GM23248 (cell line): ENCODE measurements around the gene XRRA1.

ENCODE experiments used
- EZH2 ChIP-seq: fragments of 200-600 bp; sonication (generic); IDR thresholded peaks from 2 replicates; pipeline ENCODE4 v1.6.1; 2018; ENCODE audit warnings: antibody characterized with exemption, mild to moderate bottlenecking; ENCODE audit not compliant: insufficient read depth, poor library complexity, severe bottlenecking
- EZH2phosphoT487 ChIP-seq: fragments of 200-600 bp; sonication (generic); IDR thresholded peaks from 2 replicates; pipeline ENCODE4 v1.6.1; 2018; ENCODE audit warnings: antibody characterized with exemption, moderate library complexity, mild to moderate bottlenecking, low read depth; ENCODE audit not compliant: insufficient read depth

GRCh38 chr11:74927496-74927895, 21.4 kb downstream of the XRRA1 start:
- no peak for TF ChIP-seq EZH2
- TF ChIP-seq EZH2phosphoT487, result no peak
